Smooth muscle cell (in vitro differentiated cells): ENCODE results near the gene TESK2. TPM values are rescaled to one million over a fixed set of nuclear protein-coding genes. Genes with fewer than 3 reads are reported as not detected.

Experiments
- DNase-seq: peaks from one replicate; lab custom pipeline; 2025; ENCODE audit not compliant: unreplicated experiment; lab: John Stamatoyannopoulos, UW
- H2AFZ ChIP-seq: fragments of 200-600 bp; sonication (generic); 2 replicates; pipeline ENCODE4 v1.6.0; 2016; ENCODE audit warnings: antibody characterized with exemption, low read depth, mild to moderate bottlenecking
- H3F3A ChIP-seq: fragments of 200-600 bp; sonication (generic); 2 replicates; pipeline ENCODE4 v1.6.0; 2017; ENCODE audit warnings: antibody characterized with exemption, low read depth
- H3K27ac ChIP-seq: fragments of 200-600 bp; sonication (generic); 2 replicates; pipeline ENCODE4 v1.5.1; 2016; ENCODE audit warnings: low read depth, mild to moderate bottlenecking
- H3K27me3 ChIP-seq: fragments of 200-600 bp; sonication (generic); 2 replicates; pipeline ENCODE4 v1.6.1; 2016; ENCODE audit warnings: low read depth, mild to moderate bottlenecking
- H3K36me3 ChIP-seq: fragments of 200-600 bp; sonication (generic); 2 replicates; pipeline ENCODE4 v1.5.1; 2016; ENCODE audit warnings: low read depth
- H3K4me1 ChIP-seq: fragments of 200-600 bp; sonication (generic); 2 replicates; pipeline ENCODE4 v1.5.1; 2016; ENCODE audit warnings: low read depth
- H3K4me2 ChIP-seq: fragments of 200-600 bp; sonication (generic); 2 replicates; pipeline ENCODE4 v1.6.0; 2016; ENCODE audit warnings: mild to moderate bottlenecking
- H3K4me3 ChIP-seq: fragments of 200-600 bp; sonication (generic); 2 replicates; pipeline ENCODE4 v1.5.1; 2016; ENCODE audit warnings: mild to moderate bottlenecking
- H3K79me2 ChIP-seq: fragments of 200-600 bp; sonication (generic); 2 replicates; pipeline ENCODE4 v1.6.0; 2016; ENCODE audit warnings: low read depth, mild to moderate bottlenecking
- H3K9ac ChIP-seq: fragments of 200-600 bp; sonication (generic); 2 replicates; pipeline ENCODE4 v1.6.0; 2016; ENCODE audit warnings: low read depth
- H3K9me3 ChIP-seq: fragments of 200-600 bp; sonication (generic); replicated peaks from 2 replicates; pipeline ENCODE4 v1.5.1; 2016; ENCODE audit warnings: low read depth
- H4K20me1 ChIP-seq: fragments of 200-600 bp; sonication (generic); 2 replicates; pipeline ENCODE4 v1.6.0; 2016; ENCODE audit warnings: low read depth
- WGBS: methylation state at CpG from one replicate; pipeline ENCODE4 v1.1.7; 2016; ENCODE audit warnings: low lambda C conversion rate; 5-methylcytosine and 5-hydroxymethylcytosine counted together
- polyA plus RNA-seq: library from polyadenylated mRNA; unstranded; fragments of >200 nt; fragmentation: Nextera tagmentation; extraction: Ambion mirVana; gene quantifications from 2 replicates; pipeline ENCODE4 v1.2.1, GENCODE V29; 2016
- total RNA-seq: library from RNA; depleted of rRNA; stranded (reverse); fragments of >200 nt; gene quantifications from 2 replicates; pipeline ENCODE4 v1.2.3, GENCODE V29; 2014
- TF ChIP-seq, protein P1 (sequence below): fragments of 200-600 bp; sonication (generic); IDR thresholded peaks from 2 replicates; pipeline ENCODE4 v1.5.1; 2017; ENCODE audit warnings: borderline replicate concordance, mild to moderate bottlenecking, antibody characterized with exemption; ENCODE audit not compliant: insufficient read depth, poor library complexity, severe bottlenecking

The TESK2 gene, protein sequence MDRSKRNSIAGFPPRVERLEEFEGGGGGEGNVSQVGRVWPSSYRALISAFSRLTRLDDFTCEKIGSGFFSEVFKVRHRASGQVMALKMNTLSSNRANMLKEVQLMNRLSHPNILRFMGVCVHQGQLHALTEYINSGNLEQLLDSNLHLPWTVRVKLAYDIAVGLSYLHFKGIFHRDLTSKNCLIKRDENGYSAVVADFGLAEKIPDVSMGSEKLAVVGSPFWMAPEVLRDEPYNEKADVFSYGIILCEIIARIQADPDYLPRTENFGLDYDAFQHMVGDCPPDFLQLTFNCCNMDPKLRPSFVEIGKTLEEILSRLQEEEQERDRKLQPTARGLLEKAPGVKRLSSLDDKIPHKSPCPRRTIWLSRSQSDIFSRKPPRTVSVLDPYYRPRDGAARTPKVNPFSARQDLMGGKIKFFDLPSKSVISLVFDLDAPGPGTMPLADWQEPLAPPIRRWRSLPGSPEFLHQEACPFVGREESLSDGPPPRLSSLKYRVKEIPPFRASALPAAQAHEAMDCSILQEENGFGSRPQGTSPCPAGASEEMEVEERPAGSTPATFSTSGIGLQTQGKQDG
- total RNA-seq (3.4 and 4.3 TPM in 2 replicates), polyA plus RNA-seq (1.3 and 2.3 TPM in 2 replicates)

DNA sequence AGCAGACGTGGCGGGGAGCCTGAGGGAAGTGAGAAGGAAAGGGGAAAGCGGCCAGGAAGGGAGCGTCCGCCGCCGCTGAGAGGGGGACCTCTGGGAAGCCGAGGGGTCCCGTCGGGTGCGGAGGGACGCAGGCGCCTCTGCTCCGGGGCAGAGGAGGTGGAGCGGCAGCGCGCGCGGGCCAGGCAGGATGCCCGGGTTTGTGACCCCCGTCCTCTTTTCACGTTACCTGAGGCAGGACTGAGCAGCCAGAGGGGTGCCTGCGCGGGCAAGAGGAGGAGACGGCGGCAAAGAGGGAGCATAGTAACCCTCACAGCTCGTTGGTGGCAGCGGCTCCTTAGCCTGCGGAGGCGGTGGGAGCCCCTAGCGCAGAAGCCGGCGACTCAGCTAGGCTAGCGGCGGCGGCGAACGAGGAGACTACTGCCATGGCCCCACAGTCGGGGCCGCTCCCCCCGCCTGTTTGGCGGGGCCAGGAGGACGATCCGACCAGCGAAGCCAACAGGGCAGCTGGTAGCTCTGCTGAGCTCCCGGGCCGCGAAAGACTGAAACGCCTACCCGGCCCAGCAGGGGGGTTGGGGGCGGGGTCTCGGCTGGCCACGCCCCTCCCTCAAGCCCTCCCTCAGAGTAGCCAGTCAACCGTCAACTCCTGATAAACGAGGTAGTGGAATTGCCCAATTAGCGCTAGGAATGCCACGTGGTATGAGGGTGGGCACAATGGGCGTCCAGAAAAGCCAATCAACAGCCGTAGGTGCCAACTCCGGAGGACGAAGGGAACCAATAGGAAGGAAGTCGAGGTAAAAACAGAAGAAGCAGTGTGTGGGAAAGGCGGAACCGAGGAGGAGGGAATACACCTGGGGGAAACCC lies at the start of gene TESK2:
TSS of gene TESK2 (minus strand) at position 538 of the 861 bp plus-strand sequence. CDS start 33,378 bp downstream, outside the sequence.
- peak within 1 kb of the TSS; percentile 97 for H3K4me2 ChIP-seq
- no peaks in the 10 kb centered on the region for H3F3A ChIP-seq
- peaks cover 8% of the 10 kb centered on the region for H3K27me3 ChIP-seq
- under 1% methylated on average over 63 of the region's 64 CpGs for WGBS
- H4K20me1 ChIP-seq: no peaks in the 10 kb centered on the region
- no peak within 1 kb of the TSS for H3K27ac ChIP-seq
- peak within 1 kb of the TSS; percentile 93 for H2AFZ ChIP-seq
- no peaks in the 10 kb centered on the region for H3K79me2 ChIP-seq
- no peaks in the 10 kb centered on the region for H3K9me3 ChIP-seq
- H3K4me3 ChIP-seq: peak within 1 kb of the TSS; percentile 76
- H3K36me3 ChIP-seq: no peaks in the 10 kb centered on the region
- DNase-seq: peak; percentile 83
- TF ChIP-seq, protein P1, sequence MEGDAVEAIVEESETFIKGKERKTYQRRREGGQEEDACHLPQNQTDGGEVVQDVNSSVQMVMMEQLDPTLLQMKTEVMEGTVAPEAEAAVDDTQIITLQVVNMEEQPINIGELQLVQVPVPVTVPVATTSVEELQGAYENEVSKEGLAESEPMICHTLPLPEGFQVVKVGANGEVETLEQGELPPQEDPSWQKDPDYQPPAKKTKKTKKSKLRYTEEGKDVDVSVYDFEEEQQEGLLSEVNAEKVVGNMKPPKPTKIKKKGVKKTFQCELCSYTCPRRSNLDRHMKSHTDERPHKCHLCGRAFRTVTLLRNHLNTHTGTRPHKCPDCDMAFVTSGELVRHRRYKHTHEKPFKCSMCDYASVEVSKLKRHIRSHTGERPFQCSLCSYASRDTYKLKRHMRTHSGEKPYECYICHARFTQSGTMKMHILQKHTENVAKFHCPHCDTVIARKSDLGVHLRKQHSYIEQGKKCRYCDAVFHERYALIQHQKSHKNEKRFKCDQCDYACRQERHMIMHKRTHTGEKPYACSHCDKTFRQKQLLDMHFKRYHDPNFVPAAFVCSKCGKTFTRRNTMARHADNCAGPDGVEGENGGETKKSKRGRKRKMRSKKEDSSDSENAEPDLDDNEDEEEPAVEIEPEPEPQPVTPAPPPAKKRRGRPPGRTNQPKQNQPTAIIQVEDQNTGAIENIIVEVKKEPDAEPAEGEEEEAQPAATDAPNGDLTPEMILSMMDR: no peak
- peaks cover 11% of the 10 kb centered on the region for H3K4me1 ChIP-seq
- peak within 1 kb of the TSS; percentile 65 for H3K9ac ChIP-seq

DNA sequence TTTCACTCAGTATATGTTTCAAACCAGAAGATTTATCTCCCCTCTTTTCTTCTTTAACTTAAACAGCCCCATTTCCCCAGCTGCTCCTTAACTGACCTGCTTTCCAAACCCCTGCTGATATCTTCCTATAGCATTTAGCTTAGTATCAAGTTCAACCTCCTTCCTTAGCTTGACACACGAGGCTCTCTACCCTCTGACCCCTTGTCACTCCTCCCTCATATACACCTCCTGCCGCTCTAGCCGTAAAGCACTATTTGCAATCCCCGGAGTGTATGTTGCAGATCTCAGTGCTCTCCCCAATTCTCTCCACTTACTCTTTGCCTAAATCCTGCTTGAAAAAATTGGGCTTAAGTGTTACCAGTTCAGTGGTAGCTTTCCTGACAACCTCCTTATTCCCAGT lies 45.9 kb upstream of the TESK2 start:
- no peak overlapping the region for H3K4me3 ChIP-seq
- no peak overlapping the region for H3K9ac ChIP-seq
- no peaks in the 10 kb centered on the region for H3K4me1 ChIP-seq
- DNase-seq: no peak
- no peak overlapping the region for H3K27ac ChIP-seq
- no peaks in the 10 kb centered on the region for H4K20me1 ChIP-seq
- H3F3A ChIP-seq: no peaks in the 10 kb centered on the region
- no peaks in the 10 kb centered on the region for H3K36me3 ChIP-seq
- no peaks in the 10 kb centered on the region for H3K79me2 ChIP-seq
- TF ChIP-seq, protein P1: no peak
- H3K4me2 ChIP-seq: no peak overlapping the region
- 75% methylated on average over 4 of the region's 4 CpGs for WGBS
- H2AFZ ChIP-seq: no peak overlapping the region
- H3K9me3 ChIP-seq: no peaks in the 10 kb centered on the region
- H3K27me3 ChIP-seq: no peaks in the 10 kb centered on the region

DNA sequence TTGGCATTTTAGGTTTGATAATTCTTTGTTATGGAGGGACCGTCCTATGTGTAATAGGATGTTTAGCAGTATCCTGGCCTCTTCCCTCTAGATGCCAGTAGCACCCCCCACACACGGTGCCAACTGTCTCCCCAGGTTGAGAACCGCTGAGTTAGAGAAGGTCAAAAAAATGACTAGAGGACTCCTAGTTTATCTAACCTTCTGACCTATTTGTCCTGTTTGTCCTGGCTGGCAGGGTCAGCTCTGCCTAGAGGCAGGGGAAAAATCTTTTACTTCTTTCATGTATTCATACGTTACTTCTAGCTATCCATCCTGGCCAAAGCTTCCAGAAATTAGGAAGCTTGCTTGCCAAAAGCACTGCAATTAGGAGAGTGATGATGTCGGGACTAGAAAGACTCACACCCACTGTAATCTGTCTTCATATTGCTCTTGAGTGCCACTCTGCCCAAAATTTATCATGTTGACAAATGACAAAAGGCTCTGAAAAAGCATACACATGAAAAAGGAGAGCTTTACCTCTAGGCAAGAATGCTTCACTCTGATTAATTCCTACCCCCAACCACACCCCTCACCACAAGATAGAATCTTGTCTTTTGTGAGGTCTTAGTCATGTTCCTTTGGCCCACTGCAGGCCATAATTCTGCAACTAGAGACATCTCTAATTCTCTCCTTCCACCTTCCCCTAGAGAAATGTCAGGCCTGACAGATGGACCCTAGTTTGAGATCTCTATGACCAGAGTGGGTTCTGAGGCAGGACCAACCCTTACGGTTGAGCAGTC lies 45.2 kb upstream of the TESK2 start:
- Histone ChIP-seq H2AFZ (no peak overlapping the region), H3K4me3 (no peak overlapping the region), H3K79me2 (no peaks in the 10 kb centered on the region), H4K20me1 (no peaks in the 10 kb centered on the region), H3F3A (no peaks in the 10 kb centered on the region), H3K36me3 (no peaks in the 10 kb centered on the region), H3K9me3 (no peaks in the 10 kb centered on the region), H3K9ac (no peak overlapping the region), H3K27ac (no peak overlapping the region), H3K4me2 (no peak overlapping the region), H3K27me3 (no peaks in the 10 kb centered on the region), H3K4me1 (no peaks in the 10 kb centered on the region)
- TF ChIP-seq, protein P1: no peak
- no peak for DNase-seq
- WGBS: 86% methylated on average over 6 of the region's 6 CpGs
